Activated naive CD4-positive, alpha-beta T cell treated with anti-CD3 and anti-CD28 coated beads, Interleukin-2, amount 50 U/mL, for 72 hours (primary cell): ENCODE results near the gene RNH1. TPM values are rescaled to one million over a fixed set of nuclear protein-coding genes. Genes with fewer than 3 reads are reported as not detected.

Source experiments
- ATAC-seq, 2 donors: fragments of 150-1000 bp; cut with Tn5 transposase; 2 replicates each; pipeline ENCODE4 v1.10.0; 2021; ENCODE audit warnings: mild to moderate bottlenecking in 2 of 2, moderate library complexity in 2 of 2
- DNase-seq, 2 donors: peaks; one replicate each; pipeline ENCODE4 v3.0.0; 2021 to 2022; ENCODE audit warnings: low spot score in 2 of 2
- H3K27ac Mint-ChIP-seq, 2 donors: one replicate each; pipeline ENCODE4 v1.8.0; 2022; ENCODE audit warnings: mild to moderate bottlenecking in 2 of 2, mixed read lengths in 2 of 2
- H3K36me3 Mint-ChIP-seq, 2 donors: one replicate each; pipeline ENCODE4 v1.8.0; 2022; ENCODE audit warnings: mixed read lengths in 2 of 2
- H3K9me3 Mint-ChIP-seq, 2 donors: one replicate each; pipeline ENCODE4 v1.8.0; 2022; ENCODE audit warnings: mixed read lengths in 2 of 2
- total RNA-seq, 2 donors: library from RNA; stranded (reverse); gene quantifications; one replicate each; pipeline ENCODE4 v1.2.3, GENCODE V29; 2022

Gene RNH1
- 10 to 100 TPM; 90.9 to 98.0 TPM for total RNA-seq

GRCh38 chr11:506995-507726 is at the start of gene RNH1:
RNH1 (minus strand) TSS chr11:507242; CDS start chr11:502162, 5,080 bp downstream.
- ATAC-seq (peak; percentile 73 to 84), DNase-seq (peak; percentile 98 to 99)
- Mint-ChIP-seq H3K36me3 (peaks cover 10 to 16% of the 10 kb centered on the region in 2 donors), H3K9me3 (no peaks in the 10 kb centered on the region), H3K27ac (peak within 1 kb of the TSS; percentile 97 to 99)

- DNase-seq (no peak), ATAC-seq (no peak)
- H3K36me3 Mint-ChIP-seq = no peaks in the 10 kb centered on the region
- H3K27ac Mint-ChIP-seq = no peak overlapping the region
- H3K9me3 Mint-ChIP-seq = no peaks in the 10 kb centered on the region
Observed at GRCh38 chr11:555780-556661, 49.0 kb upstream of the RNH1 start.

- peak in 1 of 2 donors; percentile 11 for ATAC-seq
- no peak for DNase-seq
- H3K9me3 Mint-ChIP-seq = no peaks in the 10 kb centered on the region
- H3K36me3 Mint-ChIP-seq = no peaks in the 10 kb centered on the region
- no peak overlapping the region for H3K27ac Mint-ChIP-seq
Observed at GRCh38 chr11:555227-555779, 48.3 kb upstream of the RNH1 start.

GRCh38 chr11:554428-555226 is 47.6 kb upstream of the RNH1 start:
- H3K27ac Mint-ChIP-seq = no peak overlapping the region
- no peaks in the 10 kb centered on the region for H3K36me3 Mint-ChIP-seq
- DNase-seq = peak in 1 of 2 donors; percentile 75
- peak; percentile 81 to 82 for ATAC-seq
- H3K9me3 Mint-ChIP-seq = no peaks in the 10 kb centered on the region

GRCh38 chr11:553988-554340 is 46.9 kb upstream of the RNH1 start:
- ATAC-seq (no peak), DNase-seq (no peak)
- H3K9me3 Mint-ChIP-seq = no peaks in the 10 kb centered on the region
- no peaks in the 10 kb centered on the region for H3K36me3 Mint-ChIP-seq
- H3K27ac Mint-ChIP-seq = no peak overlapping the region

- peak overlapping the region in 1 of 2 donors; percentile 27 for H3K27ac Mint-ChIP-seq
- DNase-seq (no peak), ATAC-seq (no peak)
- no peaks in the 10 kb centered on the region for H3K36me3 Mint-ChIP-seq
- H3K9me3 Mint-ChIP-seq = no peaks in the 10 kb centered on the region
Observed at GRCh38 chr11:553083-553987, 46.3 kb upstream of the RNH1 start.

GRCh38 chr11:551596-551995 is 44.6 kb upstream of the RNH1 start:
- no peak for ATAC-seq
- H3K36me3 Mint-ChIP-seq = no peaks in the 10 kb centered on the region
- DNase-seq = no peak

GRCh38 chr11:551131-551530 is 44.1 kb upstream of the RNH1 start:
- no peak for ATAC-seq
- Mint-ChIP-seq H3K9me3 (no peaks in the 10 kb centered on the region), H3K27ac (no peak overlapping the region), H3K36me3 (no peaks in the 10 kb centered on the region)
- DNase-seq = no peak

More at GRCh38 chr11:551596-551995, 44.6 kb upstream of the RNH1 start:
- Mint-ChIP-seq H3K9me3 (no peaks in the 10 kb centered on the region), H3K27ac (no peak overlapping the region)

- no peak overlapping the region for H3K27ac Mint-ChIP-seq
- ATAC-seq = no peak
- no peak for DNase-seq
- H3K9me3 Mint-ChIP-seq = no peaks in the 10 kb centered on the region
- H3K36me3 Mint-ChIP-seq = no peaks in the 10 kb centered on the region
Observed at GRCh38 chr11:550746-551085, 43.7 kb upstream of the RNH1 start.

GRCh38 chr11:550021-550745 is 43.1 kb upstream of the RNH1 start:
- H3K27ac Mint-ChIP-seq = no peak overlapping the region
- no peaks in the 10 kb centered on the region for H3K36me3 Mint-ChIP-seq
- DNase-seq = no peak

GRCh38 chr11:548700-549603 is 41.9 kb upstream of the RNH1 start:
- no peaks in the 10 kb centered on the region for H3K36me3 Mint-ChIP-seq
- ATAC-seq (no peak), DNase-seq (no peak)
- no peaks in the 10 kb centered on the region for H3K9me3 Mint-ChIP-seq
- no peak overlapping the region for H3K27ac Mint-ChIP-seq

More at GRCh38 chr11:550021-550745, 43.1 kb upstream of the RNH1 start:
- H3K9me3 Mint-ChIP-seq = no peaks in the 10 kb centered on the region
- no peak for ATAC-seq

- Mint-ChIP-seq H3K9me3 (no peaks in the 10 kb centered on the region), H3K36me3 (no peaks in the 10 kb centered on the region), H3K27ac (no peak overlapping the region)
- DNase-seq (no peak), ATAC-seq (no peak)
Observed at GRCh38 chr11:545171-545570, 38.1 kb upstream of the RNH1 start.

GRCh38 chr11:544817-545166 is 37.8 kb upstream of the RNH1 start:
- H3K9me3 Mint-ChIP-seq = no peaks in the 10 kb centered on the region
- H3K36me3 Mint-ChIP-seq = no peaks in the 10 kb centered on the region
- H3K27ac Mint-ChIP-seq = no peak overlapping the region
- DNase-seq (no peak), ATAC-seq (no peak)

GRCh38 chr11:541433-541885 is 34.4 kb upstream of the RNH1 start:
- no peak for ATAC-seq
- Mint-ChIP-seq H3K27ac (no peak overlapping the region), H3K36me3 (no peaks in the 10 kb centered on the region), H3K9me3 (no peaks in the 10 kb centered on the region)
- DNase-seq = no peak
